GOT3 (cell line): ENCODE measurements around the gene CTSL.

ENCODE experiments used
- DNase-seq: peaks from one replicate; lab custom pipeline; 2025; ENCODE audit warnings: mixed read lengths; lab: John Stamatoyannopoulos, UW

Gene CTSL

GRCh38 chr9:87725900-87726709, at the start of gene CTSL:
Gene CTSL, plus strand, starts transcription at chr9:87726119. Its CDS starts 1,485 bp downstream, at chr9:87727604.
- peak; percentile 31 for DNase-seq

GRCh38 chr9:87676976-87677775, 48.7 kb upstream of the CTSL start:
- DNase-seq = no peak

- no peak for DNase-seq
Measured at GRCh38 chr9:87677776-87678587, 47.9 kb upstream of the CTSL start.

GRCh38 chr9:87678650-87679355, 47.1 kb upstream of the CTSL start:
- DNase-seq = no peak

GRCh38 chr9:87681271-87682061, 44.5 kb upstream of the CTSL start:
- DNase-seq = no peak

GRCh38 chr9:87682085-87682484, 43.8 kb upstream of the CTSL start:
- DNase-seq = no peak

GRCh38 chr9:87682618-87683017, 43.3 kb upstream of the CTSL start:
- DNase-seq = no peak

- DNase-seq = no peak
Measured at GRCh38 chr9:87683751-87684626, 41.9 kb upstream of the CTSL start.

GRCh38 chr9:87684627-87685219, 41.2 kb upstream of the CTSL start:
- no peak for DNase-seq

GRCh38 chr9:87685441-87685840, 40.5 kb upstream of the CTSL start:
- DNase-seq = no peak

GRCh38 chr9:87685871-87686519, 39.9 kb upstream of the CTSL start:
- no peak for DNase-seq

- no peak for DNase-seq
Measured at GRCh38 chr9:87686520-87687090, 39.3 kb upstream of the CTSL start.

GRCh38 chr9:87687207-87687606, 38.7 kb upstream of the CTSL start:
- DNase-seq = no peak

- no peak for DNase-seq
Measured at GRCh38 chr9:87694236-87694755, 31.6 kb upstream of the CTSL start.

- no peak for DNase-seq
Measured at GRCh38 chr9:87695523-87695922, 30.4 kb upstream of the CTSL start.

- no peak for DNase-seq
Measured at GRCh38 chr9:87696641-87697040, 29.3 kb upstream of the CTSL start.

GRCh38 chr9:87698069-87698809, 27.7 kb upstream of the CTSL start:
- no peak for DNase-seq

GRCh38 chr9:87699835-87700234, 26.1 kb upstream of the CTSL start:
- DNase-seq = no peak
